Breast epithelium (tissue), 4 donors: Measurements from ENCODE around the gene PTPRN2. TPM values are rescaled to one million over a fixed set of nuclear protein-coding genes. Genes with fewer than 3 reads are reported as not detected.

Experiments
- DNase-seq, 2 donors: peaks; one replicate each; pipeline ENCODE4 v3.0.0-alpha.2; 2019; ENCODE audit warnings: low spot score in 2 of 2
- H3K27ac ChIP-seq, 2 donors: fragments of 200-600 bp; sonication (generic) in 1 of 2; one replicate each; pipeline ENCODE4 v1.5.1; 2016 to 2019; ENCODE audit warnings: mild to moderate bottlenecking in 1 of 2
- H3K27me3 ChIP-seq, 2 donors: fragments of 200-600 bp; sonication (generic) in 1 of 2; one replicate each; pipeline versions ENCODE4 v1.5.1 to v1.6.0; 2017 to 2019; ENCODE audit warnings: control low read depth in 1 of 2, mild to moderate bottlenecking in 1 of 2
- H3K36me3 ChIP-seq: fragments of 200-600 bp; one replicate; pipeline ENCODE4 v1.5.1; 2019
- H3K4me1 ChIP-seq, 2 donors: fragments of 200-600 bp; sonication (generic); one replicate each; pipeline ENCODE4 v1.5.1; 2016 to 2019; ENCODE audit warnings: control low read depth in 1 of 2
- H3K4me3 ChIP-seq, 3 donors: fragments of 200-600 bp; sonication (generic); 1 replicate in 2 of 3; 2 replicates in 1 of 3; pipeline ENCODE4 v1.5.1; 2016 to 2019; ENCODE audit warnings: mild to moderate bottlenecking in 3 of 3, moderate library complexity in 2 of 3
- H3K9me3 ChIP-seq, 2 donors: fragments of 200-600 bp; sonication (generic) in 1 of 2; one replicate each; pipeline ENCODE4 v1.5.1; 2016 to 2019; ENCODE audit warnings: control low read depth in 1 of 2
- POLR2A ChIP-seq: fragments of 450-650 bp; IDR thresholded peaks from one replicate; pipeline ENCODE4 v1.6.1; 2016; ENCODE audit warnings: antibody characterized with exemption, mild to moderate bottlenecking, moderate library complexity
- POLR2AphosphoS5 ChIP-seq, 3 donors: sonication (generic); formaldehyde crosslinking; IDR thresholded peaks; one replicate each; pipeline ENCODE4 v1.6.1; 2017; ENCODE audit warnings: antibody characterized with exemption in 3 of 3
- intact Hi-C: fragments of 100-400 bp; cut with DNase I; formaldehyde crosslinking; loops from one replicate; pipeline ENCODE4 v1.15.1; 2023; ENCODE audit warnings: low total_unique reads
- total RNA-seq, 3 donors: library from RNA; depleted of rRNA; stranded (reverse); fragments of >200 nt; gene quantifications; one replicate each; pipeline ENCODE4 v1.1.0, GENCODE V29; 2016
- TF ChIP-seq, protein P1 (sequence below), 3 donors: fragments of 450-650 bp; IDR thresholded peaks; one replicate each; pipeline ENCODE4 v1.5.1; 2016 to 2017; ENCODE audit warnings: antibody characterized with exemption in 3 of 3, mild to moderate bottlenecking in 3 of 3, moderate library complexity in 3 of 3

Gene PTPRN2
- total RNA-seq, 3 donors from 2014 or later, result 1.6 to 2.2 (median 2.2) TPM

DNA sequence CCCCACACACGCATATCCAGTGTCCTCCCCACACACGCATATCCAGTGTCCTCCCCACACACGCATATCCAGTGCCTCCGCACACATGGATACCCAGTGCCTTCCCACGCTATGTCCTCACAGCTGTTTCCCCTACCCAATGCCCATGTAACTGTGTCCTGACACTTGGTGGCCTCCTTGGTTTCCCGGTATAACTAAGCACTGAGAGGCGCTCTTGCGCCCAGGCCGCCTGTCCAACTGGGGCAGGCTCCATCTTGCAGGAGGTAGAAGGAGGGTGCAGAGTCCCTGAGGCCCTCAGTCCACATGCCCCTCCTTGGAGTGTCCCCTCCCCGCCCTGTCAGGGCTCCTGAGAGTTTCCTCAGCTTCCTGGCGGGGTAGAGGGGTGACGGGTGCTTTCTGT, 715.2 kb downstream of the PTPRN2 start:
- peaks cover 4 to 10% of the 10 kb centered on the region in 2 donors for H3K9me3 ChIP-seq
- no peaks in the 10 kb centered on the region for H3K36me3 ChIP-seq
- no peak overlapping the region for H3K27ac ChIP-seq
- TF ChIP-seq POLR2AphosphoS5 (IDR thresholded peaks at IDR 0.05) (no peak), POLR2A (no peak)
- TF ChIP-seq, protein P1, sequence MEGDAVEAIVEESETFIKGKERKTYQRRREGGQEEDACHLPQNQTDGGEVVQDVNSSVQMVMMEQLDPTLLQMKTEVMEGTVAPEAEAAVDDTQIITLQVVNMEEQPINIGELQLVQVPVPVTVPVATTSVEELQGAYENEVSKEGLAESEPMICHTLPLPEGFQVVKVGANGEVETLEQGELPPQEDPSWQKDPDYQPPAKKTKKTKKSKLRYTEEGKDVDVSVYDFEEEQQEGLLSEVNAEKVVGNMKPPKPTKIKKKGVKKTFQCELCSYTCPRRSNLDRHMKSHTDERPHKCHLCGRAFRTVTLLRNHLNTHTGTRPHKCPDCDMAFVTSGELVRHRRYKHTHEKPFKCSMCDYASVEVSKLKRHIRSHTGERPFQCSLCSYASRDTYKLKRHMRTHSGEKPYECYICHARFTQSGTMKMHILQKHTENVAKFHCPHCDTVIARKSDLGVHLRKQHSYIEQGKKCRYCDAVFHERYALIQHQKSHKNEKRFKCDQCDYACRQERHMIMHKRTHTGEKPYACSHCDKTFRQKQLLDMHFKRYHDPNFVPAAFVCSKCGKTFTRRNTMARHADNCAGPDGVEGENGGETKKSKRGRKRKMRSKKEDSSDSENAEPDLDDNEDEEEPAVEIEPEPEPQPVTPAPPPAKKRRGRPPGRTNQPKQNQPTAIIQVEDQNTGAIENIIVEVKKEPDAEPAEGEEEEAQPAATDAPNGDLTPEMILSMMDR (IDR thresholded peaks at IDR 0.05), result no peak
- intact Hi-C loops, result no loop called here
- peaks cover 0 to 10% of the 10 kb centered on the region in 2 donors for H3K27me3 ChIP-seq
- DNase-seq, result no peak
- no peak overlapping the region for H3K4me3 ChIP-seq
- H3K4me1 ChIP-seq, result no peaks in the 10 kb centered on the region

DNA sequence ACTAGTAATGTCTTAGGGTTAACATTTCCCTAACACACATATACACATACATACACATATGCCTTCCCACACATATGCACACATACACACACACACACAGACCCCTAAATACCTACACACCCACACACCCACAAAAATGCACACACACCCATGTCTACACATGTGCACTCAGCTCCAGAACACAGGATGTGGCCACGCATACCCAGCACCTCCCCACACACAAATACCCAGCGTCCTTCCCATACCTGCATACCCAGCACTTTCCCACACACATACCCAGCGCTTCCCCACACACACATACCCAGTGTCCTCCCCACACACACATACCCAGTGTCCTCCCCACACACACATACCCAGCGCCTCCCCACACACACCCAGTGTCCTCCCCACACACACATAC, 715.9 kb downstream of the PTPRN2 start:
- Histone ChIP-seq H3K4me1 (no peaks in the 10 kb centered on the region), H3K27me3 (peaks cover 0 to 9% of the 10 kb centered on the region in 2 donors), H3K27ac (no peak overlapping the region), H3K4me3 (no peak overlapping the region), H3K36me3 (no peaks in the 10 kb centered on the region), H3K9me3 (peaks cover 4 to 10% of the 10 kb centered on the region in 2 donors)
- no peak for DNase-seq
- no peak for TF ChIP-seq POLR2AphosphoS5 (IDR thresholded peaks at IDR 0.05)
- TF ChIP-seq, protein P1 (IDR thresholded peaks at IDR 0.05), result no peak
- no peak for TF ChIP-seq POLR2A
- intact Hi-C loops, result no loop called here

DNA sequence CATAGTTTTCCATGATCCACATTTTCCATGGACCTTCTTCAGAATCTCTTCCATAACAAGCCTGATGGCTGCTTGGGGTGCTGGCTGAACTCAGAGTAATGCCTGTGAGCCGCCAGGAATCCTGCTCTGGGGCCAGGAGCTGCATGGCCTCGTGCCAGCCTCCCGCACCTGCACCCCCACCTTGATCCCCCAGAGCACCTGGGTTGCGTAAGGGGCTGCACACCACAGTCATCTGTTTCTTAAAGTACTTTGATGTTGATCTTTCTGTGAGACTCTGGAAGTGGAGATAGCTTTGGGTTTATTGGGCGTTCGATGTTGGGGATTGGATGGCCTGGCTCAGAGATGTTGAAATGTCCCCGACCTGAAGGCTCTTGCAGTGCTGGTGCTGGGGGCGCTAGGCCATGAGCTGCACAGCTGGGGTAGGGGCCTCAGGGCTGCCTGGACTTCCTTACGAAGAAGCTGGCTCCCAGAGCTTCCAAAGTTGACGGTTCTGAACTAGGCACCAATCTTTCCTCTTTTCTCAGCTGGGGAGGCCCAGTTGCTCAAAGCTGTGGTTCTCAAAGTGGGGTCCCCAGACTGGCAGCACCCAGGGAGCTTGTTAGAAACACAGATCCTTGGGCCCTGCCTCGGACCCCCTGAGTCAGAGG, 716.9 kb downstream of the PTPRN2 start:
- no peaks in the 10 kb centered on the region for H3K36me3 ChIP-seq
- DNase-seq, result no peak
- H3K4me3 ChIP-seq, result no peak overlapping the region
- no peak overlapping the region for H3K27ac ChIP-seq
- intact Hi-C loops, result no loop called here
- no peaks in the 10 kb centered on the region for H3K4me1 ChIP-seq
- H3K27me3 ChIP-seq, result peaks cover 0 to 3% of the 10 kb centered on the region in 2 donors
- H3K9me3 ChIP-seq, result peaks cover 4 to 10% of the 10 kb centered on the region in 2 donors
- TF ChIP-seq, protein P1 (IDR thresholded peaks at IDR 0.05), result no peak
- TF ChIP-seq POLR2AphosphoS5 (IDR thresholded peaks at IDR 0.05), result no peak

DNA sequence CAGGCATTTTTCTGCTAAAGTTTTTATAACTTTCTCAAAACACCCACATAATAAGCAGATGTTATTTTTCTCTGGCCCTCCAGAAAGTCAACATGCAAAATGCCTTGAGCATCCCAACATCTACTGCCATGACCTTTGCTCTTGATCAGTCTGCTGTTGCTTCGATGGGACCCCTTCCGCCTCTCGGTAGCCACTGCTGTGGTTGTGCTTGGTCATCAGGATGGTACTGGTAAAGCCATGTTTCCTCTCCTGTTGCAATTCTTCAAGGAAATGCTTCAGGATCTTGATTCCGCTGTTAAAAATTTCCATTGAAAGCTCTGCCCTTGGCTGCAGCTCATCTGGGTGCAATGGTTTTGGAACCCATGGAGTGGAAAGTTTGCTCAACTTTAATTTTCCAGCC, 717.8 kb downstream of the PTPRN2 start:
- intact Hi-C loops, result no loop called here
- no peak for DNase-seq
- TF ChIP-seq, protein P1 (IDR thresholded peaks at IDR 0.05), result no peak
- TF ChIP-seq POLR2A (no peak), POLR2AphosphoS5 (IDR thresholded peaks at IDR 0.05) (no peak)

DNA sequence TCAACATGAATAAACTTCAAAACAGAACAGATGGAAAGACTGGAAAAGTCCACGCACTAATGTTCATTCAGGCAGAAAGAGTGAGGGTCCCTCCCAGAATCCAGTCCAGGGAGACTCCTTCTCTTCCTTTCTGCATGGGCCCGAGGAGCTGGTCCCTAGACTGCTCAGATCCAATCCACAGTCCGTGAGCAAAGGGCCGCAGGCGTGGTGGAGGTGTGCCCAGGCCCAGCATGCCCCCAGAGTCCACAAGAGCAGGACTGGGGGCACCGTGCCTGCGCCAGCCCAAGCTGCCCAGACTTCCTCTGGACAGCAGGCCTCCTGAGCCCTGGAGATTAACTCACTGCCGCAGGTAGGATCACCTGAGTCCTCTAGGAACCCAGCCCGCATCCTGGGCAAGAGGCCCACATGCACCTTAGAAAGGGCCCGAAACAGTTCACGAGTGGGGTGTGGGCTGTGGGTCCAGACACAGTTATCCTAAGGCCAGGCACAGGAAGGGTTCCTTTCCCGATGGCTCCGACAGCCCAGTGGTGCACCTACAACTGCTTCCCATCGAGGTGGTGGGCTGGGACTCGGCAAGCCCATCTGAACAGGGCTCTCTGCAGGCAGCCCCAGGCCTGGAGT, 719.8 kb downstream of the PTPRN2 start:
- Histone ChIP-seq H3K4me3 (no peak overlapping the region), H3K9me3 (peaks cover 0 to 10% of the 10 kb centered on the region in 2 donors), H3K27ac (no peak overlapping the region), H3K4me1 (no peaks in the 10 kb centered on the region), H3K36me3 (no peaks in the 10 kb centered on the region), H3K27me3 (no peaks in the 10 kb centered on the region)
- no peak for DNase-seq
- intact Hi-C loops, result loop anchor here (2.0 kb wide), 1 partner anchor 75 kb away; no protein-coding TSS in a partner anchor
- no peak for TF ChIP-seq POLR2A
- no peak for TF ChIP-seq POLR2AphosphoS5 (IDR thresholded peaks at IDR 0.05)
- TF ChIP-seq, protein P1 (IDR thresholded peaks at IDR 0.05), result no peak

More for the DNA sequence above, 717.8 kb downstream of the PTPRN2 start:
- Histone ChIP-seq H3K4me3 (no peak overlapping the region), H3K4me1 (no peaks in the 10 kb centered on the region), H3K36me3 (no peaks in the 10 kb centered on the region), H3K27ac (no peak overlapping the region), H3K9me3 (peaks cover 0 to 10% of the 10 kb centered on the region in 2 donors), H3K27me3 (no peaks in the 10 kb centered on the region)
